HEK293T (cell line): ENCODE data around the gene BRPF3.

Experiments used
- CTCF ChIA-PET: fragments of 350-600 bp; formaldehyde crosslinking; extraction: SDS; loops from one replicate; lab custom pipeline; 2021; ENCODE audit warnings: antibody characterized with exemption, inconsistent platforms; lab: Yijun Ruan, JAX
- POLR2A ChIA-PET: fragments of 350-600 bp; formaldehyde crosslinking; extraction: SDS; loops from one replicate; lab custom pipeline; 2020; ENCODE audit warnings: antibody characterized with exemption, inconsistent platforms; lab: Yijun Ruan, JAX
- DNase-seq: peaks from one replicate; pipeline ENCODE4 v3.0.0; 2012; ENCODE audit warnings: mixed read lengths; ENCODE audit errors: extremely low spot score
- ARNT ChIP-seq: fragments of 450-650 bp; IDR thresholded peaks from 2 replicates; pipeline ENCODE4 v1.6.1; 2017; ENCODE audit warnings: mild to moderate bottlenecking
- BHLHE40 ChIP-seq: fragments of 450-650 bp; IDR thresholded peaks from 2 replicates; pipeline ENCODE4 v1.6.1; 2016; ENCODE audit warnings: mild to moderate bottlenecking, moderate library complexity, borderline replicate concordance
- CTBP1 ChIP-seq: fragments of 450-650 bp; IDR thresholded peaks from 2 replicates; pipeline ENCODE4 v1.6.1; 2016; ENCODE audit warnings: borderline replicate concordance
- ELF4 ChIP-seq: fragments of 450-650 bp; IDR thresholded peaks from 2 replicates; pipeline ENCODE4 v1.6.1; 2017; ENCODE audit warnings: antibody characterized with exemption
- FOXA1 ChIP-seq: fragments of 450-650 bp; IDR thresholded peaks from 2 replicates; pipeline ENCODE4 v1.6.1; 2016; ENCODE audit warnings: mild to moderate bottlenecking
- FOXK2 ChIP-seq: fragments of 450-650 bp; IDR thresholded peaks from 2 replicates; pipeline ENCODE4 v1.6.1; 2016; ENCODE audit warnings: mild to moderate bottlenecking
- FOXM1 ChIP-seq: fragments of 450-650 bp; IDR thresholded peaks from 2 replicates; pipeline ENCODE4 v1.6.1; 2017; ENCODE audit warnings: mild to moderate bottlenecking, borderline replicate concordance
- HDGF ChIP-seq: fragments of 450-650 bp; IDR thresholded peaks from 2 replicates; pipeline ENCODE4 v1.6.1; 2017; ENCODE audit warnings: antibody characterized with exemption, borderline replicate concordance
- L3MBTL2 ChIP-seq: fragments of 450-650 bp; conservative IDR thresholded peaks from 2 replicates; pipeline ENCODE4 v1.6.1; 2016; ENCODE audit warnings: mild to moderate bottlenecking
- LEF1 ChIP-seq: fragments of 450-650 bp; IDR thresholded peaks from 2 replicates; pipeline ENCODE4 v1.6.1; 2017; ENCODE audit warnings: mild to moderate bottlenecking, borderline replicate concordance
- NFRKB ChIP-seq: fragments of 450-650 bp; IDR thresholded peaks from 2 replicates; pipeline ENCODE4 v1.6.1; 2016; ENCODE audit warnings: mild to moderate bottlenecking, moderate library complexity
- SP1 ChIP-seq: fragments of 450-650 bp; IDR thresholded peaks from 2 replicates; pipeline ENCODE4 v1.6.1; 2017
- SUZ12 ChIP-seq: fragments of 450-650 bp; IDR thresholded peaks from 2 replicates; pipeline ENCODE4 v1.6.1; 2016; ENCODE audit warnings: mild to moderate bottlenecking
- TARDBP ChIP-seq: fragments of 450-650 bp; IDR thresholded peaks from 2 replicates; pipeline ENCODE4 v1.6.1; 2016
- ZNF384 ChIP-seq: fragments of 450-650 bp; IDR thresholded peaks from 2 replicates; pipeline ENCODE4 v1.6.1; 2016
- TF ChIP-seq, protein P1 (sequence below): fragments of 450-650 bp; IDR thresholded peaks from 2 replicates; pipeline ENCODE4 v1.6.1; 2016

Gene BRPF3

DNA sequence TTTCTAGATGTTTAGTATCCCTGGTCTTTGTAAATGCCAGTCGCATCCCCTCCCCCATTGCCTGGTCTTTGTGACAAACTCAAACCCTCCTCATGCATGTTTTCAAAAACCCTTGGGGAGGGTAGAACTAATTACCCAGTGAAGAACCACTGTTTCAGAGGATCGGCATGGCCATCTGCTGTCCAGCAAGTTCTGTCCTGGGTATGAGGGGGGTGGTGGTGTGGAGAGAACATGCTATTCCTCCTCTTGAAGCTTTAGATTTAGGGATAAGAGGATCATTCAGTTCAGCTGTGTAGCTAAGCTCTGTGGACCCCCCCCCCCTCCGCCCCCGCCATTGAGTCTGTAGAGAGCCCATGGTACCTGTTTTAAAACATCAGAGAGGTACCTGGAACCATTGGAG is 5.6 kb downstream of the BRPF3 start:
- no peak for DNase-seq
- POLR2A ChIA-PET: no interaction called here
- TF ChIP-seq SP1 (no peak), NFRKB (no peak), HDGF (no peak), ARNT (no peak), FOXM1 (no peak), ZNF384 (no peak), FOXK2 (no peak), ELF4 (no peak), BHLHE40 (no peak), L3MBTL2 (no peak), LEF1 (no peak), FOXA1 (no peak), CTBP1 (no peak), SUZ12 (no peak), TARDBP (no peak)
- TF ChIP-seq, protein P1, sequence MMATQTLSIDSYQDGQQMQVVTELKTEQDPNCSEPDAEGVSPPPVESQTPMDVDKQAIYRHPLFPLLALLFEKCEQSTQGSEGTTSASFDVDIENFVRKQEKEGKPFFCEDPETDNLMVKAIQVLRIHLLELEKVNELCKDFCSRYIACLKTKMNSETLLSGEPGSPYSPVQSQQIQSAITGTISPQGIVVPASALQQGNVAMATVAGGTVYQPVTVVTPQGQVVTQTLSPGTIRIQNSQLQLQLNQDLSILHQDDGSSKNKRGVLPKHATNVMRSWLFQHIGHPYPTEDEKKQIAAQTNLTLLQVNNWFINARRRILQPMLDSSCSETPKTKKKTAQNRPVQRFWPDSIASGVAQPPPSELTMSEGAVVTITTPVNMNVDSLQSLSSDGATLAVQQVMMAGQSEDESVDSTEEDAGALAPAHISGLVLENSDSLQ: no peak
- CTCF ChIA-PET: no interaction called here

DNA sequence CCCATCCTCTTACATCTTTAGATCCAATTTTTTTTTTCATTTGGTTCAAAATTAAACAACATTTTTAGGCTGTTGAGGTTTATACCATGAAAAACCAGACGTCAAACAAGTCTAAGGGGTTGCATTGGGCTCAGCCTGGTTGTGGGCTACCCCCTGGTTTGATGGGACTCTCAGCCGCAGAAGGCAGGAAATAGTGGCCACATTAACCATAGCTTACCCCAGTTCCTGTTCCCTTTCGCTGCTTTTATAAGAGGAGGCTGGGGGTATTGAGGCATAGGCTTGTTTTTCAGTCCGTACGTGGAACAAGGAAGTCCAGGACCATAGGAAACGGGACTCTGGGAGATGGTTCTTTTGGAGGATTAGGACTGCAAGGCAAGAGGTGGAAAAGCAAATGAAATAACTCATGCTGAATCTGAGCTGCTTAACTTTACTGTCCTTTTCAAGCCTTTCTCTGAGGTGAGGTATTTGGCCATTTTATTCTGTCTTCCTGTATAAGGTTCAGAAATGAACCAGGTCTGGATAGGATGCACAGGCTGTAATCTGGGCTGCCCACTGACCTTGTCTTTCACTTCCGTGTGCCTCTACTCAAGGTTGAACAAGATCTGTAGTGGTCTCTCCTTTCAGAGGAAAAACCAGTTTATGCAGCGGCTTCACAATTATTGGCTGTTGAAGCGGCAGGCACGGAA is 7.7 kb downstream of the BRPF3 start:
- no peak for DNase-seq
- POLR2A ChIA-PET: no interaction called here
- no peak for TF ChIP-seq BHLHE40
- no peak for TF ChIP-seq ARNT
- TF ChIP-seq ELF4: no peak
- no peak for TF ChIP-seq FOXM1
- no peak for TF ChIP-seq FOXK2
- no peak for TF ChIP-seq L3MBTL2
- no peak for TF ChIP-seq ZNF384
- TF ChIP-seq SP1: no peak
- CTCF ChIA-PET: interaction anchor here (0.7 kb wide), 1 partner anchor 889 kb away, joined by 3 read pairs; no protein-coding TSS in a partner anchor

DNA sequence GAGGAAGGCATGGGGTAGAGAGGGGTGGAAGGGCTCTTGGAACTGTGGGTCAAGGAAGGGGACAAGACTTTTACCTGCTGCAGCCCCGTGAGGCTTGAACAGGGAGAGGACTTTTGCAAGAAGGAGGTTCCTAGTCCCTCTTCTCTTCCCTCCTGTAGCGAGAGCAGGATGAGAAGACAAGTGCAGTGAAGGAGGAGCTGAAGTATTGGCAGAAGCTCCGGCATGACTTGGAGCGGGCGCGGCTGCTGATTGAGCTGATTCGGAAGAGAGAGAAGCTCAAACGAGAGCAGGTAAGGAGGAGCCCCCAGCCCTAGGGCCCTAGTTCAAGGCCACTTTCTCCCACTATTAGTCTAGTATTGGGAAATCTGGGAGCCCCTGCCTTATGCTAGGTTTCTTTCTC is 10.6 kb downstream of the BRPF3 start:
- ChIA-PET POLR2A (interaction anchor here (1.7 kb wide), 1 partner anchor 10 kb away, joined by 7 read pairs; no protein-coding TSS in a partner anchor), CTCF (interaction anchor here (0.6 kb wide), 1 partner anchor 13 kb away, joined by 3 read pairs; no protein-coding TSS in a partner anchor)
- no peak for TF ChIP-seq NFRKB
- no peak for TF ChIP-seq FOXA1
- no peak for TF ChIP-seq ZNF384
- TF ChIP-seq FOXK2: no peak
- TF ChIP-seq SUZ12: no peak
- TF ChIP-seq, protein P1: no peak
- no peak for TF ChIP-seq HDGF
- no peak for TF ChIP-seq SP1
- no peak for DNase-seq

DNA sequence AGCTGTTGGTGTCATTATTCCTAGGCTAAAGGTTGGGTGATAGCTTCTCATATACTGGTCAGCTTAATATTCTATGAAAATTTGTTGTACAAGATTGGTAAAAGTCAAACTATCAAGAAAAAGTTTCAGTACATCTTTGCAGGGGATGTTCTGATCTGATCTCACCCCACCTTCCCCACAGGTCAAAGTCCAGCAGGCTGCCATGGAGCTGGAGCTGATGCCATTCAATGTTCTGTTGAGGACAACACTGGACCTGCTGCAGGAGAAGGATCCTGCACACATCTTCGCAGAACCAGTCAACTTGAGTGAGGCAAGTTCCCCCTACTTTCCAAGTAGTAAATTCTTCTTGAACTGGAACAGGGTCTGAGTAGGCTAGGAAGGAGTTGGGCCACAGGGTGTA is 13.1 kb downstream of the BRPF3 start:
- no peak for DNase-seq
- CTCF ChIA-PET: no interaction called here
- TF ChIP-seq, protein P1: no peak
- TF ChIP-seq HDGF: no peak
- POLR2A ChIA-PET: interaction anchor here (2.4 kb wide), 1 partner anchor 12 kb away, joined by 6 read pairs; the partner anchor contains the start of gene BRPF3

DNA sequence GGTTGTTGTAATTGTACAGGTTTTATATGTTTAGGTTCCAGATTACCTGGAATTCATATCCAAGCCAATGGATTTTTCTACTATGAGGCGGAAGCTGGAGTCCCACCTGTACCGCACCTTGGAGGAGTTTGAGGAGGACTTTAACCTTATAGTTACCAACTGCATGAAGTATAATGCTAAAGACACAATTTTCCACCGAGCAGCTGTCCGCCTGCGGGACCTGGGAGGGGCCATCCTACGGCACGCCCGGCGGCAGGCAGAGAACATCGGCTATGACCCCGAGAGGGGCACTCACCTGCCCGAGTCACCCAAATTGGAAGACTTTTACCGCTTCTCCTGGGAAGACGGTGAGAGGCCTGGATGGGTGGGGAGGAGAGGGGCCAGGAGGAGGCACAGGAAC is 13.6 kb downstream of the BRPF3 start:
- TF ChIP-seq ARNT (no peak), TARDBP (no peak), NFRKB (no peak), CTBP1 (no peak), FOXK2 (no peak), HDGF (no peak), ELF4 (no peak), L3MBTL2 (no peak), BHLHE40 (no peak), SP1 (no peak), FOXA1 (no peak), SUZ12 (no peak), ZNF384 (no peak), FOXM1 (no peak)
- TF ChIP-seq, protein P1: no peak
- no peak for DNase-seq
- CTCF ChIA-PET: no interaction called here
- POLR2A ChIA-PET: interaction anchor here (2.4 kb wide), 1 partner anchor 13 kb away, joined by 6 read pairs; the partner anchor contains the start of gene BRPF3

DNA sequence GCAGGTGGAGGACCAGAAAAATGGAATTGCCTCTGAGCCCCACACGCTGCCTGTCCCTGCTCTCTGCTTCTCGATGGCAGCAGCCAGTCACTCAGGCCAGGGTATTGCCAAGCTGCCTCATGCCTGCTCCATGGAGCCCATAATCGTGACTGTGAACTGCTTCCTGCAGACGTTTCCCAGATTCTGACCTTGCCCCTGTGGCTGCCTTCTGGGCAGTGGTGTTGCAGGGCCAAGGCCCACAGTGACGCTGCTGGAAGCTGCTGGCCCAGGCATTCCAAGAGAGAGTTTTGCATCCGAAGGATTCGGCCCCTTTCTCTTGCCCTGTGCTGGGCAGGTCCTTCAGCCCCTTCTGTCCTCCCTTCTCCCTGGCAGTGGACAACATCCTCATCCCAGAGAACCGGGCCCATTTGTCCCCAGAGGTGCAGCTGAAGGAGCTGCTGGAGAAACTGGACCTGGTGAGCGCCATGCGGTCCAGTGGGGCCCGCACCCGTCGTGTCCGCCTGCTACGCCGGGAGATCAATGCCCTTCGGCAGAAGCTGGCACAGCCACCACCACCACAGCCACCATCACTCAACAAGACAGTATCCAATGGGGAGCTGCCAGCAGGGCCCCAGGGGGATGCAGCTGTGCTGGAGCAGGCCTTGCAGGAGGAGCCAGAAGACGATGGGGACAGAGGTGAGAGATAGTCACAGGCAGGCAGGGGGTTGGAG is 14.5 kb downstream of the BRPF3 start:
- ChIA-PET POLR2A (no interaction called here), CTCF (no interaction called here)
- no peak for DNase-seq
- TF ChIP-seq BHLHE40: no peak
- no peak for TF ChIP-seq FOXK2
- no peak for TF ChIP-seq ELF4
- no peak for TF ChIP-seq NFRKB
- TF ChIP-seq, protein P1: no peak
- no peak for TF ChIP-seq LEF1
- TF ChIP-seq HDGF: no peak
- TF ChIP-seq SUZ12: no peak
- TF ChIP-seq ARNT: no peak
- no peak for TF ChIP-seq ZNF384
- no peak for TF ChIP-seq CTBP1
- no peak for TF ChIP-seq SP1
- TF ChIP-seq TARDBP: no peak
- TF ChIP-seq L3MBTL2: no peak
- TF ChIP-seq FOXM1: no peak
- TF ChIP-seq FOXA1: no peak
